Measurements from ENCODE around the gene HSPA4L.

DNA sequence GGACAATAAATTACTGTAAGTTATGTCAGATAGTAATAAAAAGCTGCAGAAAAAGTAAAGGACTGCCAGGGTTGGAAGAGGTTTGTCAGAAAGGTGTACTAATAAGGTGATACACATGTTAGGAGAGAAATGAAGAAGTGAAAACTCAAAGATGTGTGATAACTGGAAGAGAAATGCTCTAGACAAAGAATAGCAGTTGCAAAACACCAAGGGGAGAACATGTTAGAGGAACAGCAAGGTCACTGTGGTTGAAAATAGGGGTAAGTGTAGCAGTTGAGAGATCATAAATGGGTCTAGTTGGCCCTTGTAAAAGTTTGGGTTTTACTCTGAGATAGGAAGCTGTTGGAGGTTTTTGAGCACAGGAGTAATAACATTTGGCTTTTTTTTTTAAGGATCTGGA lies 46.9 kb downstream of the HSPA4L start:
- TF ChIP-seq, protein P1, sequence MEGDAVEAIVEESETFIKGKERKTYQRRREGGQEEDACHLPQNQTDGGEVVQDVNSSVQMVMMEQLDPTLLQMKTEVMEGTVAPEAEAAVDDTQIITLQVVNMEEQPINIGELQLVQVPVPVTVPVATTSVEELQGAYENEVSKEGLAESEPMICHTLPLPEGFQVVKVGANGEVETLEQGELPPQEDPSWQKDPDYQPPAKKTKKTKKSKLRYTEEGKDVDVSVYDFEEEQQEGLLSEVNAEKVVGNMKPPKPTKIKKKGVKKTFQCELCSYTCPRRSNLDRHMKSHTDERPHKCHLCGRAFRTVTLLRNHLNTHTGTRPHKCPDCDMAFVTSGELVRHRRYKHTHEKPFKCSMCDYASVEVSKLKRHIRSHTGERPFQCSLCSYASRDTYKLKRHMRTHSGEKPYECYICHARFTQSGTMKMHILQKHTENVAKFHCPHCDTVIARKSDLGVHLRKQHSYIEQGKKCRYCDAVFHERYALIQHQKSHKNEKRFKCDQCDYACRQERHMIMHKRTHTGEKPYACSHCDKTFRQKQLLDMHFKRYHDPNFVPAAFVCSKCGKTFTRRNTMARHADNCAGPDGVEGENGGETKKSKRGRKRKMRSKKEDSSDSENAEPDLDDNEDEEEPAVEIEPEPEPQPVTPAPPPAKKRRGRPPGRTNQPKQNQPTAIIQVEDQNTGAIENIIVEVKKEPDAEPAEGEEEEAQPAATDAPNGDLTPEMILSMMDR (IDR thresholded peaks at IDR 0.05) = no peak
- no peak for TF ChIP-seq POLR2A (IDR thresholded peaks at IDR 0.05; ENCODE audit: low read depth)
- TF ChIP-seq EP300 (IDR thresholded peaks at IDR 0.05) = no peak
- no peak for TF ChIP-seq POLR2AphosphoS5 (IDR thresholded peaks at IDR 0.05)
